ENCODE data around the gene MARVELD1.

Gene MARVELD1

DNA sequence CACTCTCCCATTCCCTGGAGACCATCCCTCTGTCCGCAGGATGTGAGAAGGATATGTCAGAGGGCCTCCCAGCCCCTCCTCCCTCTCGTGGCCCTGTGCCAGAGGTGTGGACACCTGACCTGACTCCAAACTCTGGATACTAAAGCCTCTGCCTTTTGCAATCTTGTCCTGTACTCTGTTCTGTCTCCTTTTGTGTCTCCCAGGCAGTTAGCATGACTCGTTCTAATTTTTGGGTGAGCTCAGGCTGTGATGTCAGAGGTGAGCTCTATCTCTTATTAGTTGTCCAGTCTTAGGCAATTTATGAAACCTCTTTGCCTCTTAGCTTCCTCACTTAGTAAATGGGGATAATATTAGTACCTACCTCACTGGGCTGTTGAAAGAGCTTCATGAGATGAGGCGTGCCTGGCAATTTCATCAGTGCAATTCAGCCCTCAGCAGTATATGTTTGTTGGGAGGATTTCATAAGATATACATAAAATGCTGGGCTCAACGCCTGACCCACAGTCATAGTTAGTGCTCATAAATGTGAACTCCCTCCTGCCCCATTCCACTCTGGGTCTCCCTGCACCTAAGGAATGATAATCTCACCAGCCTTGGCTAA, 10.9 kb downstream of the MARVELD1 start:
- DNase-seq = peak; percentile 91

DNA sequence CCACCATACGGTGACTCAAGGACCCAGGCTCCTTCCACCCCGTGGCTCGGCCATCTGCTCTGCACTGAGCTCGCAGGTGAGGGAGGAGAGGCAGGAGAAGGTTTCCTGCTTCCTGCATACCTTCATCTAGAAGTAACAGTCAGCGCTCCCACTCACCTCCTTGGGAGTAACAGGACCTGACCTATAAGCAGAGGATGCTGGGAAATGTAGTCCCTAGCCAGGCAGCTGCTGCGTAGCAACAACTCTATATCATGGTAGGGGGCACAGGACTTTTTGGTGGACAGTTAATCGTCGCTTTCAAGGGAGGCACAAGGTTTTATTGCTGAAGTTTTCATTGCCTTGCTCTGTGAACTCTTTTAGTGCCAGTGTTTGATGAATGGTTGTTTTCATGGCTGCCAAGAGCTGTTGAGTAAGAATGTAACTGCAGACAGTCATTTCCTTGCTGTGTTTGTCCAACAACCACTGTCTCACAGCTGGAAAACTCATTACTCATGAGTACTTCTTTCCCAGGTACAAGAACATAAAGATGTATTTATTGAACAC, 13.2 kb downstream of the MARVELD1 start:
- no peak for DNase-seq

DNA sequence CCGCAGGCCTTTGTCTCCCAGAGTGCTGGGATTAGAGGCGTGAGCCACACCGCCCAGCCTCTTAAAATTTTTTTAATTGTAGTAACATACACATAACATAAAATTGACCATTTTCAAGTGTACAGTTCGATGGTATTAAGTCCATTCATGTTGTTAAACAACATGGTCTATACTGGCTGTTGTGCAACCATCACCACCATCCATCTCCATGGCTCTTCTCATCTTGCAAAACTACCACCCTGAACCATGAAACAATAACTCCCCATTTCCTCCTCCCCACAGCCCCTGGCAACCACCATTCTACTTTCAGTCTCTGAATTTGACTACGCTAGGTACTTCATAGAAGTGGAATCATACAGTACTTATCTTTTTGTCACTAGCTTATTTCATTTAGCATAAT, 15.5 kb downstream of the MARVELD1 start:
- peak; percentile 23 for DNase-seq

DNA sequence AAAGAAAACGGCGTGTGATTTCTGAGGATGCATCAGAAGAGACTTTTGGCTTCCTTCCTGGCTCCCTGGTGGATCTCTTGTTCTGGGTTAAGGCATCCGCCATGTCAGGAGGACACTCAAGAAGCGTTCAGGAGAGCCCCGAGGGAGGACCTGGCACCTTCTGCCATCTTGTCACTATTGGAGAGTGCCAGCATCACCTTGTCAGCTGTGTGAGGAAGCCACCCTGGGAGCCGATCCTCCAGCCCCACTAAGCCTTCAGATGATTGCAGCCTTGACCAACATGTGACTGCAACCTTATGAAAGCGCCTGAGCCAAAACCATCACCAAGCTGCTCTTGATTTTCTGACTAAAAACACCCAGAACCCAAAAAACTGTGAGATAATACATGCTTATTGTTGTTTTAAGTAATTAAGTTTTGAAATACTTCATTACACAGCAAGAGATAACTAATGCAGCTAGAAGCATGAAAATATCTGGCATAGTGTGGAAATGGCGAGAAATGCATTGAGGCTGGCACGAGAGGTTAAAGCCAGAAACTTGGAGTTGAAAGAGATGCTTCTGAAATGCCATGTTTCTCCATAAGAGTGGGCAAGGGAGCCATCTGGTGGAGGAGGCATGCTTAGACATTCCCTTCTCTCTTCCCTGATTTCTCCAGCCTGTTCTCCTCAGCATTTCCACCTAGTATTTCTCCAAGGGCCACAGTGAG, 18.0 kb downstream of the MARVELD1 start:
- peak; percentile 83 for DNase-seq

DNA sequence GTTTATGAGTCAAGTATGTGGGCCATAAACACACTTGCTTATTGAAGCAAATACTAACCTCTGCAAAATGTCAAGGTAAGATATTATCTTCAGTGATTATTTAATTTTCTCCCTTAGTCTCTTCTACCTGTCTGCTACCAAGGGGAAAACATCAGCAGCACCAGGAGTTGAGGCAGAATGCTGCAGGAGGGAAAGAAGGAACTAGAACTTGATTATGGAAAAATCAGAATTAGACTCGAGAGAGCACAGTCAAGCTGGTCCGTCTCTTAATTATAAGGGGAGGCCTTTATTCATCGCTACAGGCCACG, 18.5 kb downstream of the MARVELD1 start:
- no peak for DNase-seq

DNA sequence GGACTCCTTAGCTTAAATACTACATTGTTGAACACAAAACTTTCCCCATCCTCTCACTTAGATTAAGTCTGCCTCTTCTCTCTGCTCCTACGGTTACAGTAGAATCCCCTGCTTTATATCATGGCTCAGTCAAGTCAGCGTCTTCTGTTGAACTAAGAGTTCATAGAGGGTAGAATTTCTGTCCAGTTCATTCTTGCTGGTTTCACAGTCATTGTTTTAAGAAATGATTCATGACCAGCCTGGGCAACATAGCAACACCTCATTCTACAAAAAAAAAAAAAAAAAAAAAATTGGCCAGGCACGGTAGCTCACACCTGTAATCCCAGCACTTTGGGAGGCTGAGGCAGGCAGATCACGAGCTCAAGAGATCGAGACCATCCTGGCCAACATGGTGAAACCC, 19.7 kb downstream of the MARVELD1 start:
- DNase-seq = no peak

DNA sequence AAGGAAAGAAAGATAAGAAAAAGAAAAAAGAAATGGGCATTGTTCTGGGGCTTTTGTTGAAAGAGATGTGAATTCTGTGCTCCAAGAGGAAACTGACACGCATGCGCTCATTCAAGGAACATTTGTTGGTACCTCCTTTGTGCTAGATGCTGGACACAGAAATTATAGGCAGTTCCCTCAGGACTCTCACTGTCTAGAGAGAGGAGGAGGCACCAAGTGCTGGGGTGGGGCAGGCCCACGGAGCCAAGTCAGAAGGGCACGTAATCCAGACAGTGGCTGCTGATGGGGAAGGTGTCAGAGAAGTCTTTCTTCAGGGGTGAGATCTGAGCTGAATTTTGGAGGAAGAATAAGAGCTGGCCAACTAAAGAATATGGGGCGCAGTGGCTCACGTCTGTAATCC, 20.5 kb downstream of the MARVELD1 start:
- DNase-seq = no peak

DNA sequence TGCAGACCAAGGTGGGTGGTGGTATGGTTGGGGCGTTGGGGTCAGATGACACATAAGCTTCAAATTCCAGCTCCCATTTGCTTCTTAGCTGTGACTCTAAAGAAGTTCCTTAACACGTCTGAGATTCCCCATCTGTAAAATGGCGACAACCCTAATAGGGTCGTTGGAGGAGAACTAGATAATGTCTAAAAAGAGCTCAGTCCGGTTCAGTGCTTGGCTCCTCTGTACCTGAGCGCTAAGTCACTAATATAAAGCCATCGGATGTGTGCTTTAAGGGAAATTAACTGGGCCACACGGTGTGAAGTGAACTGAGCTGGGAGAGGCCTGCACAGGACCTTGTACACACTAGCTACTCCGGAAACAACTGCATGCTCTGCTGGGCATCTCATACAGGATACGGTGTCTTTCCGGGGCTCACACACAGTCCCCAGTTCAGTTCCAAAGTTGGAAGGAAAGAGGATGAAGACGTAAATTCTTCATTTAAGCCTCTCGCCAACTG, 22.9 kb downstream of the MARVELD1 start:
- no peak for DNase-seq

DNA sequence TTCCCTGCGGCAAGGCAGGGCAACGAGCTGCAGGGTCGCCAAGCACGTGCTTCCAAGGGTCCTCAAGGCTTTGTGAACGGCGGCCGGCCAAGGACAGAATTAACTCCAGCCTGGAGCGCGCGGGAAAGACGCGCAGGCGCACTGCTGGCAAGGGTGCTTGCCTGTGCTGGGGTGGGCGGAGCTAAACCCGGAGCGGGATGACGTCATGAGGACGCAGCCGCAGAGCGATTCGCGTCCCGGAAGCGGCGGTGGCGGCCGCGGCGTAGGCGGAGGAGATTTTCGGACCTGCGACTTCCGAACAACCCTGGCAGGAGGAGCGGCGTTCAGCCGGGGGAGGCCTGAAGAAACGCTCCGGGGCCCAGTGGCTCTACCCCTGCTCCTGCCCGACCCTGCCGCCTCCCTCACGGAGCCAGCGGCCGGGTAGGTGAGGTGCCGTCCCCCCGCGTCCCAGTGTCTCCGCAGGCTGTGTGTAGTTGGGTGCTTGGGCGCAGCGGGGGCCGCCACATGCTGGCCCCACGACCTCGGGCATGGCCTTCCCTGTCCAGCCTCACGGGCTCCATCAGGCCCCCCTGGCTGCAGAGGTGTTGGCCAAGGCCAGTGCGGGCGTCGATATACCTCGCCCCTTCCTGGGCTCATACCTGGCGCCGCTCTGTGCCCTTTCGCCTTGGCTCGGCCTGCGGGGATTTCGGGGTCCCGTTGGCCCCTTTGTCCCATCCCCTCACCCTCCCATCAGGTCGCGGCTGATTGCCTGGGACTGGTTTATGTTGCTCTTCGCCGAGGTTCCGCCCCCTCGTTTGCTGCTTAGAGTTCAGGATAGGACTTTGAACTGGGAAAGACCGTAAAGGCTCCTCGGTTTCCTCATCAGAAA, 23.6 kb downstream of the MARVELD1 start, which contains the start of gene ZFYVE27:
Gene ZFYVE27, plus strand, starts transcription at position 227 of the 868 bp plus-strand sequence. CDS start 1,350 bp downstream, outside the sequence.
- DNase-seq = peak; percentile 98

DNA sequence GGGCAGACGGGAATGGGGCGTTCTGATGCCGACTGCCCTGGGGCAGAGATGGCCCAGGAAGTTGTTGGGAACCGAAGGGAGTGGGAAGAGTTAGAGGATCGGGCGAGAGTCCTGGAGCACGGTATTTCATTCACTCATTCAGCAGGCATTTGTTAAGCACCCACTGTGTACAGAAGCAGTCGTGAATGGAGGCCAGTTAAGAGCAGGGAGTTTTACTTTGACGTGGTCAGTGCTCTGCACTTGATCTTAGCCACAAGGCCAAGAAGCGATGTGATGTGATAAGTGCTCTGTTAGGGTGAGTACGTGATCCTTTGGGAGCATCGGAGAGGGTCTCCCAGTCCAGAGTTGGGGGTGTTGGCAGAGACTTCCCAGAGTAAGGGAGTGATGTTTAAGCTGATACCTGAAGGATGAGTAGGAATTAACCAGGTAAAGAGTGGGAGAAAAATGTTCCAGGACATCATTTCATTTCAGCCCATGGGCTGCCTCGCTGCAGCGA, 24.3 kb downstream of the MARVELD1 start:
- no peak for DNase-seq

DNA sequence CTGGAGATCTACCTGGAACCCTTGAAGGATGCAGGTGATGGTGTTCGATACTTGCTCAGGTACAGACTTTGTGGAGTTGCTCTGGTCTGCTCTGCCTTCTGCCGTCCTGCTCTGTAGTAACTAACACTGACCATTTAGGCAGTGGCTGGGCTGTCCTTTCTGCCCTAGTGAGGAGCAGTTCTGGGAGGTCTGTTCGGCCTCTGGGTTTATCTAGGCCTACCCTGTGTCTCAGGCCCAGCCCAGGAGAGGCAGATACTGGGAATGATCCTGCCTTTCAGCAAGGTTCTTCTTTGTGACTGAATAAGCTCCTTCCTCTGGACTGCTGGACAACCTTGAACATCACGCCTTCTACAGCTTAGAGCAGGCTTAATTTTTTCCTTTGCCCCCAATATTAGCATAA, 25.1 kb downstream of the MARVELD1 start:
- no peak for DNase-seq

DNA sequence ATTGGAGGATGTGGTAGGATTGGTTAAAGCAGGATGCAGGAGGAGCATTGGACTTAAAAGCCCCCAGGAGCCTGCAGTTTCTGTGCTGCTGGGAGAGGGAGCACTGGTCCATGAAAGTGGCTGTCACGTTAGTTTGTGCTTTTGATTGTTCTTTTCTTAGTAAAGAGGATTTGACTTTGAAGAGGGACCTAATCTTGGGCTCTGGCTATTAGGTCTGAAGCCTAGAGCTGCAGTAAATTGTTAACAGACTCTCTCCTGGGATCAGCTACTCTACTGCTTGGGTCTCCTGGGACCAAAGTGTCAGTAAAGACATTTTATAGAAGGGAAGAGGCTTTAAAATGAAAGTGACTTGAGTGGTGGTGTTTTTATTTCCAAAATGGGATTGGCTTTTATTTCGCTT, 27.1 kb downstream of the MARVELD1 start:
- DNase-seq = no peak

DNA sequence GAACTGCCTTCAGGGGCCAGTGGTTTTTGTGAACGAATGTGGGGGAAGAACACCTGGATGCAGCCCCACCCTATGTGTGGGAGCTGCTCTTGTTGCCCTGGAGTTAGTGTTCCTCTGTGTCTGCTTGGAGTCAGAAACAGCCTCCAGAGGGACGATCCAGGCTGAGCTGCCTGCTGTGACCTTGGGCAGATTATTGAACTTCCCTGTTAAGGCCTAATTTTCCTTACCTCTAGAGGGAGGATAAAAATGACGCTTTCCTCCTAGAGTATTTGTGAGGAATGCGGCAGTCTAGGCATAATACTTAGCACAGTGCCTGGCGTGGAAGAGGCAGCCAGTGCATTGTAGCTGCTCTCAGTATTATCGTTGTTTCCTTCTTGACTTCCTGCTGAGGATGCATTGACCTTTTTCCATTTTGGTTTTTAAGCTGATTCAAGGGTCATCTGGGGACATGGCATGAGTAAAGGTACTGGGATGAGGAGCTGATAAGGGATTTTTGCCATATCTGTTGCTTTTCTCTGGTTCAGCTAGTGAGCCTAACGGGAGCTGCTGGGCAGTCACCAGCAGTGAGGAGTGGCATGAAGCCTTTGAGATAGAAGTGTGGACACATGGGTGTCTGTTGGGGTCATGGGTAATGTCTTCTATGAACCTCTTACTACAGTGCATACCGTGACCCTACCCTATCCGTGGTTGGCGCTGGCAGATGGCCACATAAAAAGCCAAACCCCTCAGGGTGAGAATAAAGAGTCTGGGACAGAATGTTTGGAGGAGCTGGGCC, 29.8 kb downstream of the MARVELD1 start:
- no peak for DNase-seq

DNA sequence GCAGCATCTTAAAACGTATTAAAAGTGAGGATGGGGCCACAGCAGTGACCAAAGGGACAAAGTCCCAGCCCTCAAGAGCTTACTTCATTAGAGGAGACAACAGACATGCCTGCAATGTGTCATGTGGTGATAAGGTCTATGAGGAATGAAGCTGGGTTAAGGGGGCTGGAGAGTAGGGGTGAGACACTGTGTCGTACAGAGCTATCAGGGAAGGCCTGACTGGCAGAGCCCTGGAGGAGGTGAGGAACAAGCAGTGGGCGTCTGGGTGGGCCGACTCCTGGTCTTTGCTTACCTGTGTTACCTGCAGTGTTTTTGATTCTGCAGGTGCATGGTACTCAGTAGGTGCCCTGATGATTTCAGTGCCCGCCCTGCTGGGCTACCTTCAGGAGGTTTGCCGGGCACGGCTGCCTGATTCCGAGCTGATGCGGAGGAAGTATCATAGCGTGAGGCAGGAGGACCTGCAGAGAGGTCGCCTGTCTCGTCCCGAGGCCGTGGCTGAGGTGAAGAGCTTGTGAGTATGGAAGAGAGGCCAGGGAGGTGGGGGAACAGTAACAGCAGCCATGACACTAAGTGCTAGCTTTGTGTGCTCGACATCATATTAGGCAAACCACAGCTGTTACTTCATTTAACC, 31.0 kb downstream of the MARVELD1 start:
- DNase-seq = no peak

DNA sequence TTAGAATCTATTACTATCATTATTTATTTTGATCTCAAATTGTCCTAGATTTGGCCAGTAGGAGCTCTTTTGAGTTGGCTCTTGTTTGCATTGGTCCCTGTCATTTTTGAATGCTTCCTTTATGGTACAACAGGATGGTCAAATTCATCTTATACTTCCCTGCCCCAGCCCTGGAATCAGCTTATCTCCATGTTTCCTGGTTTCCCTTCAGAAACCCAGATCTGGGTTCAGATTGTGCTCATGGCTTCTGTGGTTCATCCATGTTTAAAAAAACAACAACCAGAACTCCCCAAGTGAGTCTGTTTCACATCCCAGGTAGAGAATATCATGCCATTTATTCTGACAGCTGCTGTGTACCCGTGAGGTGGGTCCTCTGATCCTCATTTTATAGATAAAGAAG, 34.0 kb downstream of the MARVELD1 start:
- DNase-seq = no peak

DNA sequence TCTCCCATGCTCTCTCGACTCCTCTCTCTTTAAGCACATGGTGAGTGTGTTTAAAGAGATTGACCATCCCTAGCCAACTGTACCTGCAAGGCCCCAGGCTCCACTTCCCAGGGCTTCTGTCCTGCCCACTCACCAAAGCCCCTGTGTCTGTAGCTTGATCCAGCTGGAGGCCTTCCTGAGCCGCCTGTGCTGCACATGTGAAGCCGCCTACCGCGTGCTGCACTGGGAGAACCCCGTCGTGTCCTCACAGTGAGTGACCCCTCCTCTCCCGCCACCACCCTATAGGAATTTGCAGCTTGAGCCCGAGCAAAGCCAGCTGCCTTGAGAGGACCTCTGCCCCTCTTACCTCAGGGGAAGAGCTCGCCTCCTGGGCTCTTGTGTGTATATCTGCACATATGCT, 34.6 kb downstream of the MARVELD1 start:
- DNase-seq = no peak

DNA sequence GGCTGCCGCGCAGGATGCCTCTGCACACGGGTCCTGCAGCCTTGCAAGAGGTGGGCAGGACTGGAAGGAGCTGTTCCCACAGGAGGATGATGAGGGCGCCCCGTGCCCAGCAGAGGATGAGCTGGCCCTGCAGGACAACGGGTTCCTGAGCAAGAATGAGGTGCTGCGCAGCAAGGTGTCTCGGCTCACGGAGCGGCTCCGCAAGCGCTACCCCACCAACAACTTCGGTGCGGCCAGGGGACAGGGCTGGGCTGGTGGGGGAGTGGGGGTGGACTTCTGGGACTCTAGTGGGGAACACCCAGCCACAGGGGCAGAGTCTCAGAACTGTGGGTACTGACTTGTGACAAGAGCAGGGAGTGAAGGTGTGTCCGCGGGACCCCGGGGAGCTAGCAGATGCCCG, 39.4 kb downstream of the MARVELD1 start:
- DNase-seq = no peak

DNA sequence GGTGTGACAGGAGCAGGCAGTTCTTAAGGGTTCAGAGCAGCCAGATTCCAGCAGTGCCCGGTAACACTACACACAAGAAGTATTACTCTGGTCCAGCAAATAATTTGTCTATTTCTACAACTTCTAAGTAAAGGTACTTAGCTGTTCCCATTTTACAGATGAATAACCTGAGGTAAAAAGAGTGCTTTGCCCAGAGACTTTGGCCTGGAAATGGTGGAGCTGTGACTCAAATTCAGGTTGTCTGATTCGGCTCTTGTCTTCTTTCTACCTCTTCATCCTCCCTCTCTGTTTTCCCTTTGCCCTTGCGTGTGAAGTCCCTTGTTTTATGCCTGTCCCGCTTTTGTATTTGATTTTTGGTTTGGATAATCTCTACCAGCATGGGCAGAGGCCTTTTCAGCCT, 41.2 kb downstream of the MARVELD1 start:
- DNase-seq = no peak

DNA sequence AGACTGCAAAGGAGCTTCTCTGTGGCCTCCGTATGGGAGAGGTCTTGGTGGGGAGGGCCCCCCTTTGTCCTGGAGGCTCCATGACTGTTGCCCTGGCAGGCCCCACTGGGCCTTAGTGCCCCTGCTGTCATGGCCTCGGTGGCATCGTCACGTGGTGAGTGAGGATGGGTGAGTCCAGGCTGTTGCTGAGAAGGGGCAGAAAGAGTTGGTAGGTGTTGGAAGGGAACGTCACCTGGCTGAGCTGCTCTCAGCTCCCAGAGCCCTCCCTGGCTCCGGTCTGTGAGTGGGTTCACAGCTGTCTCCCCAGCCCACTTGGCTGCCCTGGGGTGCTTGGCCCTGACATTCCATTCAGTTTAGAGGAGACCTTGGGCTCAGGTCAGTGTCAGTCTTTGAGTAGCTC, 42.2 kb downstream of the MARVELD1 start:
- no peak for DNase-seq

DNA sequence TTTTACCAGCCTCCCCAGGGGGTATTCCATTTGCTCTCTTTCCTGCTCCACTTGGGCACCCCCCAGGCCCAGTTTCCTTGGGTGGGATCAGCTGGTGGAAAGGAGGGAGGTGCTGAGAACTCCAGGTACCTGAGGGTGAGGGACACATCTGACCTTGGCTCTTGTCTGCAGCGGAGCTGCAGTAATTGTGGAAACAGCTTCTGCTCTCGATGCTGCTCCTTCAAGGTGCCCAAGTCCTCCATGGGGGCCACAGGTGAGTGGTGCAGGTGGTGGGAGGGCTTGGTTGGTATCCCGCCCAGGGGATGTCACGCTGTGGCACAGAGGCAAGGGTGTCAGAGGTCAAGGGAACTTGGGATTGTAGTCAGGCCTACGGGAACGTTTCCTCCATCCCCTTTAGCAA, 43.9 kb downstream of the MARVELD1 start:
- no peak for DNase-seq

DNA sequence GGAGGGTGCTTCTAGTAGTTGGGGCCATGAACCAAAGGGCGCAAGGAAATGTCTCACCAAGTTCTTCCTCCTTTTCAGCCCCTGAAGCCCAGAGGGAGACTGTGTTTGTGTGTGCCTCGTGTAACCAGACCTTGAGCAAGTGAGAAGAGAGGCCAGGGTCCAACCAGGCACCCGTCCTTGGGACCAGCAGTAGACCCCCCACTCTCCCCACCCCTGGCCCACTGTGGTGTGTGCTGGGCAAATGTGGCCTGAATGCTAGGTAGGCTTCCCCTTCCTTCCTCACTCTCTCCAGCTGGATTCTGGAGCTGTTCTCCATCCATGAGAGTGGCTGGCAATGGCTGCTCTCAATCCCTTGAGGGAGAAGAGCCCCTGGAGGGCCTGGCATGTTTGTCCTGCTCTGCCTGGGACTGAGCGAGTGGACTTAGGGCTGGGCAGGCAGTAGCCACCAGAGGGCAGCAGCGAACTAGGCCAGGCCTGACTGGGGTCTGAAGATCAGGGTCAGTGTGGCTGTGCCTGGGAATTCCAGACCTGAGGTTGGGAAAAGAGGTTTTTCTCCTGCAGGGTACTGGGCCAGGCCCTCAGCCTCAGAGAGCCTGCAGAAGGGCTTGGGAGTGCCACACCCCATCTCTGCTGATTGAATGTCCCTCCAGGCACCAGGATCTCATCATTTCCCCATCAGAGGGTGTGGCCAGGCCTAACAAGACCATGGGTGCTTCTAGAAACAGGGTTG, 45.8 kb downstream of the MARVELD1 start:
- peak; percentile 71 for DNase-seq

All from suppressor macrophage treated with lipopolysaccharide for 4 hours (primary cell).